Mesothelial cell of epicardium (in vitro differentiated cells): ENCODE results near the gene OR52N2. TPM values are rescaled to one million over a fixed set of nuclear protein-coding genes. Genes with fewer than 3 reads are reported as not detected.

Experiments
- DNase-seq, 2 experiments: peaks; one replicate each; pipeline ENCODE4 v3.0.0; 2021; ENCODE audit warnings: low spot score in 2 of 2; ENCODE audit not compliant: unreplicated experiment in 2 of 2
- H3K27ac Mint-ChIP-seq: 2 replicates; pipeline ENCODE4 v1.8.0; 2021; ENCODE audit warnings: mixed read lengths
- H3K27me3 Mint-ChIP-seq: 2 replicates; pipeline ENCODE4 v1.8.0; 2021; ENCODE audit warnings: low read depth, mixed read lengths
- H3K36me3 Mint-ChIP-seq: 2 replicates; pipeline ENCODE4 v1.8.0; 2021; ENCODE audit warnings: mixed read lengths
- H3K4me1 Mint-ChIP-seq: 2 replicates; pipeline ENCODE4 v1.8.0; 2021; ENCODE audit warnings: mixed read lengths
- H3K4me3 Mint-ChIP-seq: 2 replicates; pipeline ENCODE4 v1.8.0; 2021; ENCODE audit warnings: mild to moderate bottlenecking, moderate library complexity, mixed read lengths
- H3K9me3 Mint-ChIP-seq: 2 replicates; pipeline ENCODE4 v1.8.0; 2021; ENCODE audit warnings: mixed read lengths
- CTCF ChIP-seq: fragments of 200-600 bp; sonication (generic); IDR thresholded peaks from one replicate; pipeline ENCODE4 v1.5.0; 2021; ENCODE audit warnings: antibody characterized with exemption; ENCODE audit not compliant: unreplicated experiment
- total RNA-seq: library from RNA; stranded (reverse); gene quantifications from 3 replicates; pipeline ENCODE4 v1.2.1, GENCODE V29; 2021

Gene OR52N2
- total RNA-seq, 1 donor from 2014 or later, result not detected

- H3K9me3 Mint-ChIP-seq, result no peaks in the 10 kb centered on the region
- no peak for DNase-seq
- H3K4me3 Mint-ChIP-seq, result no peak overlapping the region
- H3K27ac Mint-ChIP-seq, result no peak overlapping the region
- peaks cover 5% of the 10 kb centered on the region for H3K27me3 Mint-ChIP-seq
- no peak for TF ChIP-seq CTCF
- no peaks in the 10 kb centered on the region for H3K36me3 Mint-ChIP-seq
- H3K4me1 Mint-ChIP-seq, result no peaks in the 10 kb centered on the region
These were observed 9.6 kb downstream of the OR52N2 start for GRCh38 chr11:5818245-5818886.

GRCh38 chr11:5831196-5831829 lies 22.6 kb downstream of the OR52N2 start:
- no peak for TF ChIP-seq CTCF
- no peaks in the 10 kb centered on the region for H3K4me1 Mint-ChIP-seq
- H3K27me3 Mint-ChIP-seq, result no peaks in the 10 kb centered on the region
- no peak overlapping the region for H3K4me3 Mint-ChIP-seq
- H3K27ac Mint-ChIP-seq, result peak overlapping the region; percentile 69
- no peaks in the 10 kb centered on the region for H3K36me3 Mint-ChIP-seq
- peaks cover 4% of the 10 kb centered on the region for H3K9me3 Mint-ChIP-seq
- DNase-seq, result no peak

- H3K4me3 Mint-ChIP-seq, result no peak overlapping the region
- no peak for TF ChIP-seq CTCF
- no peaks in the 10 kb centered on the region for H3K4me1 Mint-ChIP-seq
- H3K27ac Mint-ChIP-seq, result no peak overlapping the region
- peaks cover 14% of the 10 kb centered on the region for H3K9me3 Mint-ChIP-seq
- no peak for DNase-seq
- H3K27me3 Mint-ChIP-seq, result no peaks in the 10 kb centered on the region
- H3K36me3 Mint-ChIP-seq, result no peaks in the 10 kb centered on the region
These were observed 24.7 kb downstream of the OR52N2 start for GRCh38 chr11:5833446-5833845.

- Mint-ChIP-seq H3K27ac (no peak overlapping the region), H3K4me1 (no peaks in the 10 kb centered on the region), H3K4me3 (no peak overlapping the region), H3K27me3 (no peaks in the 10 kb centered on the region), H3K9me3 (peaks cover 16% of the 10 kb centered on the region), H3K36me3 (no peaks in the 10 kb centered on the region)
- no peak for TF ChIP-seq CTCF
- DNase-seq, result no peak
These were observed 29.0 kb downstream of the OR52N2 start for GRCh38 chr11:5837695-5838094.

- TF ChIP-seq CTCF, result no peak
- Mint-ChIP-seq H3K27ac (no peak within 1 kb of the TSS), H3K4me3 (no peak within 1 kb of the TSS), H3K4me1 (no peaks in the 10 kb centered on the region), H3K36me3 (no peaks in the 10 kb centered on the region), H3K27me3 (no peaks in the 10 kb centered on the region), H3K9me3 (peaks cover 16% of the 10 kb centered on the region)
- no peak for DNase-seq
These were observed 33.1 kb downstream of the OR52N2 start, which contains the start of gene OR52E6 for GRCh38 chr11:5841797-5842196. OR52E6 (minus strand) TSS chr11:5841897; CDS start chr11:5841897, 0 bp downstream.
